Measurements from ENCODE around the gene CGGBP1.

CGGBP1 gene

GRCh38 chr3:88061746-88062145 lies 2.9 kb upstream of the CGGBP1 start:
- H3K18ac ChIP-seq (ENCODE audit: low read length): no peak overlapping the region
- no peak overlapping the region for H3K9ac ChIP-seq (ENCODE audit: low read depth, low read length, poor library complexity)
- H3K14ac ChIP-seq (ENCODE audit: low read length): no peak overlapping the region
- no peak overlapping the region for H3K27ac ChIP-seq (replicated peaks; ENCODE audit: low read length)
- no peak overlapping the region for H2BK5ac ChIP-seq (ENCODE audit: low read length)
- WGBS, 2 donors (ENCODE audit: extremely low coverage in 2 of 2, insufficient read length in 2 of 2, insufficient replicate concordance in 1 of 2): no CpG with 5 or more reads among the region's 1 CpG
- H4K91ac ChIP-seq (ENCODE audit: low read depth, low read length, poor library complexity): no peak overlapping the region
- no peak overlapping the region for H3K4me2 ChIP-seq (ENCODE audit: insufficient read depth, low read length, poor library complexity, severe bottlenecking)
- no peak overlapping the region for H3K23ac ChIP-seq (ENCODE audit: low read depth, low read length, poor library complexity)
- H2BK120ac ChIP-seq (ENCODE audit: low read depth, low read length): no peak overlapping the region
- no peak overlapping the region for H3K4ac ChIP-seq (ENCODE audit: low read length)
- H2AK5ac ChIP-seq (ENCODE audit: low read depth, low read length): no peak overlapping the region
- DNase-seq (ENCODE audit: low spot score): no peak
- no peaks in the 10 kb centered on the region for H3K9me3 ChIP-seq (replicated peaks in 1 of 2; ENCODE audit: control insufficient read depth in 2 of 2, insufficient read depth in 1 of 2, low read depth in 1 of 2, low read length in 2 of 2)
- no peak overlapping the region for H3K4me3 ChIP-seq (ENCODE audit: low read length in 2 of 2)
- H2BK12ac ChIP-seq (ENCODE audit: low read length): no peak overlapping the region
- no peak overlapping the region for H2AFZ ChIP-seq (ENCODE audit: low read length)
- peaks cover 0 to 16% of the 10 kb centered on the region in 2 donors for H3K36me3 ChIP-seq (replicated peaks in 1 of 2; ENCODE audit: control insufficient read depth in 2 of 2, insufficient read depth in 2 of 2, low read length in 2 of 2)
- H4K8ac ChIP-seq (ENCODE audit: low read depth, low read length): no peak overlapping the region
- no peaks in the 10 kb centered on the region for H3K27me3 ChIP-seq (ENCODE audit: control insufficient read depth in 3 of 3, insufficient read depth in 3 of 3, low read depth in 1 of 3, low read length in 3 of 3)
- no peak overlapping the region for H2BK15ac ChIP-seq (ENCODE audit: low read length)
- peaks cover 6% of the 10 kb centered on the region for H3K79me1 ChIP-seq (ENCODE audit: low read depth, low read length)
- no peaks in the 10 kb centered on the region for H3K4me1 ChIP-seq (ENCODE audit: control insufficient read depth in 2 of 2, insufficient read depth in 1 of 2, low read depth in 1 of 2, low read length in 2 of 2)

GRCh38 chr3:88059380-88060170 lies 770 bp upstream of the CGGBP1 start:
- H3K9ac ChIP-seq (ENCODE audit: low read depth, low read length, poor library complexity): peak overlapping the region; percentile 94
- H2BK12ac ChIP-seq (ENCODE audit: low read length): no peak overlapping the region
- peak overlapping the region; percentile 91 for H2BK120ac ChIP-seq (ENCODE audit: low read depth, low read length)
- peak; percentile 3 for DNase-seq (ENCODE audit: low spot score)
- H2AFZ ChIP-seq (ENCODE audit: low read length): peak overlapping the region; percentile 98
- H3K27me3 ChIP-seq (ENCODE audit: control insufficient read depth in 3 of 3, insufficient read depth in 3 of 3, low read depth in 1 of 3, low read length in 3 of 3): no peaks in the 10 kb centered on the region
- peak overlapping the region; percentile 96 for H3K23ac ChIP-seq (ENCODE audit: low read depth, low read length, poor library complexity)
- H4K91ac ChIP-seq (ENCODE audit: low read depth, low read length, poor library complexity): no peak overlapping the region
- H3K18ac ChIP-seq (ENCODE audit: low read length): peak overlapping the region; percentile 95
- no peaks in the 10 kb centered on the region for H3K9me3 ChIP-seq (replicated peaks in 1 of 2; ENCODE audit: control insufficient read depth in 2 of 2, insufficient read depth in 1 of 2, low read depth in 1 of 2, low read length in 2 of 2)
- H4K8ac ChIP-seq (ENCODE audit: low read depth, low read length): peak overlapping the region; percentile 65
- H3K36me3 ChIP-seq (replicated peaks in 1 of 2; ENCODE audit: control insufficient read depth in 2 of 2, insufficient read depth in 2 of 2, low read length in 2 of 2): peaks cover 5 to 31% of the 10 kb centered on the region in 2 donors
- H3K14ac ChIP-seq (ENCODE audit: low read length): peak overlapping the region; percentile 90
- H3K4me3 ChIP-seq (ENCODE audit: low read length in 2 of 2): peak overlapping the region; percentile 91 to 93
- no CpG with 5 or more reads among the region's 45 CpGs for WGBS, 2 donors (ENCODE audit: extremely low coverage in 2 of 2, insufficient read length in 2 of 2, insufficient replicate concordance in 1 of 2)
- H2AK5ac ChIP-seq (ENCODE audit: low read depth, low read length): no peak overlapping the region
- peak overlapping the region; percentile 90 for H3K27ac ChIP-seq (replicated peaks; ENCODE audit: low read length)
- no peaks in the 10 kb centered on the region for H3K4me1 ChIP-seq (ENCODE audit: control insufficient read depth in 2 of 2, insufficient read depth in 1 of 2, low read depth in 1 of 2, low read length in 2 of 2)
- H2BK5ac ChIP-seq (ENCODE audit: low read length): peak overlapping the region; percentile 94
- H3K4ac ChIP-seq (ENCODE audit: low read length): no peak overlapping the region
- no peak overlapping the region for H2BK15ac ChIP-seq (ENCODE audit: low read length)
- peaks cover 3% of the 10 kb centered on the region for H3K79me1 ChIP-seq (ENCODE audit: low read depth, low read length)
- peak overlapping the region; percentile 59 for H3K4me2 ChIP-seq (ENCODE audit: insufficient read depth, low read length, poor library complexity, severe bottlenecking)

GRCh38 chr3:88058306-88058580 lies 562 bp downstream of the CGGBP1 start:
- Histone ChIP-seq H2BK12ac (ENCODE audit: low read length) (no peak overlapping the region), H3K4me1 (ENCODE audit: control insufficient read depth in 2 of 2, insufficient read depth in 1 of 2, low read depth in 1 of 2, low read length in 2 of 2) (no peaks in the 10 kb centered on the region), H2AFZ (ENCODE audit: low read length) (peak overlapping the region; percentile 96), H3K4ac (ENCODE audit: low read length) (no peak overlapping the region), H3K14ac (ENCODE audit: low read length) (no peak overlapping the region), H3K9ac (ENCODE audit: low read depth, low read length, poor library complexity) (peak overlapping the region; percentile 91), H2BK120ac (ENCODE audit: low read depth, low read length) (no peak overlapping the region), H3K4me3 (ENCODE audit: low read length in 2 of 2) (peak overlapping the region; percentile 93 to 94), H2BK15ac (ENCODE audit: low read length) (no peak overlapping the region), H2BK5ac (ENCODE audit: low read length) (peak overlapping the region; percentile 82), H3K18ac (ENCODE audit: low read length) (peak overlapping the region; percentile 97), H3K27ac (replicated peaks; ENCODE audit: low read length) (peak overlapping the region; percentile 96), H3K23ac (ENCODE audit: low read depth, low read length, poor library complexity) (no peak overlapping the region), H3K4me2 (ENCODE audit: insufficient read depth, low read length, poor library complexity, severe bottlenecking) (peak overlapping the region; percentile 38), H4K91ac (ENCODE audit: low read depth, low read length, poor library complexity) (no peak overlapping the region), H3K27me3 (ENCODE audit: control insufficient read depth in 3 of 3, insufficient read depth in 3 of 3, low read depth in 1 of 3, low read length in 3 of 3) (no peaks in the 10 kb centered on the region), H3K36me3 (replicated peaks in 1 of 2; ENCODE audit: control insufficient read depth in 2 of 2, insufficient read depth in 2 of 2, low read length in 2 of 2) (peaks cover 5 to 41% of the 10 kb centered on the region in 2 donors), H3K79me1 (ENCODE audit: low read depth, low read length) (peaks cover 3% of the 10 kb centered on the region), H3K9me3 (replicated peaks in 1 of 2; ENCODE audit: control insufficient read depth in 2 of 2, insufficient read depth in 1 of 2, low read depth in 1 of 2, low read length in 2 of 2) (no peaks in the 10 kb centered on the region), H2AK5ac (ENCODE audit: low read depth, low read length) (no peak overlapping the region), H4K8ac (ENCODE audit: low read depth, low read length) (no peak overlapping the region)
- no peak for DNase-seq (ENCODE audit: low spot score)
- WGBS, 2 donors (ENCODE audit: extremely low coverage in 2 of 2, insufficient read length in 2 of 2, insufficient replicate concordance in 1 of 2): no CpG with 5 or more reads among the region's 24 CpGs

GRCh38 chr3:88057630-88058305 lies 1.0 kb downstream of the CGGBP1 start:
- DNase-seq (ENCODE audit: low spot score): peak; percentile 2
- Histone ChIP-seq H3K9ac (ENCODE audit: low read depth, low read length, poor library complexity) (no peak overlapping the region), H2BK12ac (ENCODE audit: low read length) (no peak overlapping the region), H3K4me2 (ENCODE audit: insufficient read depth, low read length, poor library complexity, severe bottlenecking) (peak overlapping the region; percentile 38), H3K18ac (ENCODE audit: low read length) (no peak overlapping the region), H3K4ac (ENCODE audit: low read length) (no peak overlapping the region), H3K27me3 (ENCODE audit: control insufficient read depth in 3 of 3, insufficient read depth in 3 of 3, low read depth in 1 of 3, low read length in 3 of 3) (no peaks in the 10 kb centered on the region), H3K23ac (ENCODE audit: low read depth, low read length, poor library complexity) (no peak overlapping the region), H3K14ac (ENCODE audit: low read length) (no peak overlapping the region), H3K9me3 (replicated peaks in 1 of 2; ENCODE audit: control insufficient read depth in 2 of 2, insufficient read depth in 1 of 2, low read depth in 1 of 2, low read length in 2 of 2) (no peaks in the 10 kb centered on the region), H3K4me3 (ENCODE audit: low read length in 2 of 2) (peak overlapping the region; percentile 93 to 94), H3K36me3 (replicated peaks in 1 of 2; ENCODE audit: control insufficient read depth in 2 of 2, insufficient read depth in 2 of 2, low read length in 2 of 2) (peaks cover 5 to 46% of the 10 kb centered on the region in 2 donors), H2BK15ac (ENCODE audit: low read length) (no peak overlapping the region), H2BK5ac (ENCODE audit: low read length) (no peak overlapping the region), H3K79me1 (ENCODE audit: low read depth, low read length) (no peaks in the 10 kb centered on the region), H3K4me1 (ENCODE audit: control insufficient read depth in 2 of 2, insufficient read depth in 1 of 2, low read depth in 1 of 2, low read length in 2 of 2) (no peaks in the 10 kb centered on the region), H2BK120ac (ENCODE audit: low read depth, low read length) (no peak overlapping the region), H3K27ac (replicated peaks; ENCODE audit: low read length) (no peak overlapping the region), H2AK5ac (ENCODE audit: low read depth, low read length) (no peak overlapping the region), H4K91ac (ENCODE audit: low read depth, low read length, poor library complexity) (no peak overlapping the region), H2AFZ (ENCODE audit: low read length) (peak overlapping the region; percentile 96), H4K8ac (ENCODE audit: low read depth, low read length) (no peak overlapping the region)
- WGBS, 2 donors (ENCODE audit: extremely low coverage in 2 of 2, insufficient read length in 2 of 2, insufficient replicate concordance in 1 of 2): no CpG with 5 or more reads among the region's 16 CpGs
